Loucy (cell line): ENCODE data around the gene PKD2.

ENCODE experiments used
- H2AFZ ChIP-seq: fragments of 200-600 bp; sonication (generic); 2 replicates; pipeline ENCODE4 v1.6.0; 2016; ENCODE audit warnings: antibody characterized with exemption, mild to moderate bottlenecking, low read length, moderate library complexity
- H3F3A ChIP-seq: fragments of 200-600 bp; 2 replicates; pipeline ENCODE4 v1.6.0; 2016; ENCODE audit warnings: antibody characterized with exemption, low read depth, mild to moderate bottlenecking
- H3K27me3 ChIP-seq: fragments of 200-600 bp; sonication (generic); 2 replicates; pipeline ENCODE4 v1.6.1; 2014; ENCODE audit warnings: low read length, mild to moderate bottlenecking; ENCODE audit not compliant: insufficient read depth, poor library complexity, severe bottlenecking
- H3K36me3 ChIP-seq: fragments of 200-600 bp; sonication (generic); 2 replicates; pipeline ENCODE4 v1.6.1; 2016; ENCODE audit warnings: low read length; ENCODE audit not compliant: insufficient read depth
- H3K4me1 ChIP-seq: fragments of 200-600 bp; sonication (generic); 2 replicates; pipeline ENCODE4 v1.5.1; 2014; ENCODE audit warnings: low read length, mild to moderate bottlenecking; ENCODE audit not compliant: insufficient read depth, poor library complexity, severe bottlenecking
- H3K4me2 ChIP-seq: fragments of 200-600 bp; sonication (generic); 2 replicates; pipeline ENCODE4 v1.6.0; 2014; ENCODE audit warnings: antibody characterized with exemption, low read length, low read depth, mild to moderate bottlenecking; ENCODE audit not compliant: poor library complexity, severe bottlenecking
- H3K4me3 ChIP-seq: fragments of 200-600 bp; sonication (generic); 2 replicates; pipeline ENCODE4 v1.5.1; 2014; ENCODE audit warnings: low read length, mild to moderate bottlenecking, mixed read lengths; ENCODE audit not compliant: poor library complexity, severe bottlenecking
- H3K79me2 ChIP-seq: fragments of 200-600 bp; sonication (generic); 2 replicates; pipeline ENCODE4 v1.6.1; 2014; ENCODE audit warnings: low read length; ENCODE audit not compliant: insufficient read depth
- H3K9ac ChIP-seq: fragments of 200-600 bp; sonication (generic); 2 replicates; pipeline ENCODE4 v1.6.0; 2014; ENCODE audit warnings: mild to moderate bottlenecking, low read depth, low read length, moderate library complexity; ENCODE audit not compliant: poor library complexity, severe bottlenecking
- H3K9me2 ChIP-seq: fragments of 200-600 bp; sonication (generic); replicated peaks from 2 replicates; pipeline ENCODE4 v1.6.1; 2016; ENCODE audit warnings: low read depth, low read length, mixed read lengths
- H3K9me3 ChIP-seq: fragments of 200-600 bp; sonication (generic); 2 replicates; pipeline ENCODE4 v1.6.1; 2014; ENCODE audit warnings: mild to moderate bottlenecking, antibody characterized with exemption, low read length, low read depth; ENCODE audit not compliant: insufficient read depth
- H4K20me1 ChIP-seq: fragments of 200-600 bp; sonication (generic); 2 replicates; pipeline ENCODE4 v1.6.0; 2014; ENCODE audit warnings: antibody characterized with exemption, low read length, mild to moderate bottlenecking; ENCODE audit not compliant: insufficient read depth, poor library complexity, severe bottlenecking
- EZH2phosphoT487 ChIP-seq: fragments of 200-600 bp; IDR thresholded peaks from 2 replicates; pipeline ENCODE4 v1.6.1; 2018; ENCODE audit warnings: antibody characterized with exemption, mild to moderate bottlenecking, moderate library complexity, borderline replicate concordance
- TF ChIP-seq, protein P1 (sequence below): fragments of 200-600 bp; sonication (generic); conservative IDR thresholded peaks from 2 replicates; pipeline ENCODE4 v1.5.1; 2014; ENCODE audit warnings: mild to moderate bottlenecking, antibody characterized with exemption, low read length

The PKD2 gene

DNA sequence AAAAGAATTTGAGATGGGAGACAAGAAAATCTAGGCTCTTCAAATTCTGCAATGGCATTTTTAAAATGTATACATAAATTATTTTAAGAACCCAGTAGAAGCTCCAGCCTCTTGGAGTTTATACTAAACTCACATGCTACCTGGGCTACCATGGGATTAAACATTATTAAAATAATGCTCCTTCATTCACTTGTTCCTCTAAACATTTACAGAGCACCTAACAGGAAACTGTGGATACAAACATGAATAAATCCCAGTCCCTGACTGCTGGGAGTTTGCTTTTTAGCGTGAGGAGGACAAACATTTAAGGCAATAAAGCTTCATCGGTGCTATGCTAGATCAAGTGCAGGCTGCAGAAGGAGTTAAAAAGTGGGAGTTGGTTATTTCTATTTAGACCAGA lies 37.3 kb upstream of the PKD2 start:
- Histone ChIP-seq H3K27me3 (no peaks in the 10 kb centered on the region), H4K20me1 (no peaks in the 10 kb centered on the region), H3F3A (0 out of 2 replicates have a peak, but pooled peaks cover 2% of the 10 kb centered on the region), H3K4me2 (no peak overlapping the region), H3K4me1 (peaks cover 18% of the 10 kb centered on the region), H3K9ac (no peak overlapping the region), H3K9me3 (no peaks in the 10 kb centered on the region), H3K4me3 (no peak overlapping the region), H2AFZ (no peak overlapping the region), H3K9me2 (no peaks in the 10 kb centered on the region), H3K36me3 (no peaks in the 10 kb centered on the region), H3K79me2 (no peaks in the 10 kb centered on the region)
- TF ChIP-seq EZH2phosphoT487: no peak
- TF ChIP-seq, protein P1, sequence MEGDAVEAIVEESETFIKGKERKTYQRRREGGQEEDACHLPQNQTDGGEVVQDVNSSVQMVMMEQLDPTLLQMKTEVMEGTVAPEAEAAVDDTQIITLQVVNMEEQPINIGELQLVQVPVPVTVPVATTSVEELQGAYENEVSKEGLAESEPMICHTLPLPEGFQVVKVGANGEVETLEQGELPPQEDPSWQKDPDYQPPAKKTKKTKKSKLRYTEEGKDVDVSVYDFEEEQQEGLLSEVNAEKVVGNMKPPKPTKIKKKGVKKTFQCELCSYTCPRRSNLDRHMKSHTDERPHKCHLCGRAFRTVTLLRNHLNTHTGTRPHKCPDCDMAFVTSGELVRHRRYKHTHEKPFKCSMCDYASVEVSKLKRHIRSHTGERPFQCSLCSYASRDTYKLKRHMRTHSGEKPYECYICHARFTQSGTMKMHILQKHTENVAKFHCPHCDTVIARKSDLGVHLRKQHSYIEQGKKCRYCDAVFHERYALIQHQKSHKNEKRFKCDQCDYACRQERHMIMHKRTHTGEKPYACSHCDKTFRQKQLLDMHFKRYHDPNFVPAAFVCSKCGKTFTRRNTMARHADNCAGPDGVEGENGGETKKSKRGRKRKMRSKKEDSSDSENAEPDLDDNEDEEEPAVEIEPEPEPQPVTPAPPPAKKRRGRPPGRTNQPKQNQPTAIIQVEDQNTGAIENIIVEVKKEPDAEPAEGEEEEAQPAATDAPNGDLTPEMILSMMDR: no peak

DNA sequence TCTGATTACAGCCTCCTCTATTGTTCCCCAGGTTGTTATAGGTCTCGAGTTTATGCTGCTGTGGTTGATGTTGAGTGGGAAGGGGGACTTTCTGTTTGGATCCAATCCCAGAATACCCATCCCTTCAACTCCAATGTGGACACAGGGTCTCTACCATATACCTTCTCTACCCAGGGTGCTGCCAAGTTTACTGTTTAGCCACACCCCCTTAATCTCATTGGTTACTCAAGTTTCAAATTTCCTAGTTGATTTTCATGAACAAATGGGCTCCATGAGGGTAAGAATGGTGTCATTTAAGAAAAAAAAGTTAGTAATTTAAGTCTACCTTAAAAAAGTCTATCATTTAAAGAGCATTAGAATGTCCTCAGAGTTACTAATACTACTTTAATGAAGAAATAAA lies 35.6 kb upstream of the PKD2 start:
- Histone ChIP-seq H3K27me3 (no peaks in the 10 kb centered on the region), H3K9me2 (no peaks in the 10 kb centered on the region), H3K9ac (no peak overlapping the region), H3K79me2 (no peaks in the 10 kb centered on the region), H3K4me2 (peak overlapping the region; percentile 28), H4K20me1 (no peaks in the 10 kb centered on the region), H3K9me3 (no peaks in the 10 kb centered on the region), H2AFZ (peak overlapping the region; percentile 67), H3K4me1 (peaks cover 24% of the 10 kb centered on the region), H3F3A (0 out of 2 replicates have a peak, but pooled peaks cover 2% of the 10 kb centered on the region), H3K36me3 (no peaks in the 10 kb centered on the region), H3K4me3 (no peak overlapping the region)
- no peak for TF ChIP-seq EZH2phosphoT487
- TF ChIP-seq, protein P1: no peak

DNA sequence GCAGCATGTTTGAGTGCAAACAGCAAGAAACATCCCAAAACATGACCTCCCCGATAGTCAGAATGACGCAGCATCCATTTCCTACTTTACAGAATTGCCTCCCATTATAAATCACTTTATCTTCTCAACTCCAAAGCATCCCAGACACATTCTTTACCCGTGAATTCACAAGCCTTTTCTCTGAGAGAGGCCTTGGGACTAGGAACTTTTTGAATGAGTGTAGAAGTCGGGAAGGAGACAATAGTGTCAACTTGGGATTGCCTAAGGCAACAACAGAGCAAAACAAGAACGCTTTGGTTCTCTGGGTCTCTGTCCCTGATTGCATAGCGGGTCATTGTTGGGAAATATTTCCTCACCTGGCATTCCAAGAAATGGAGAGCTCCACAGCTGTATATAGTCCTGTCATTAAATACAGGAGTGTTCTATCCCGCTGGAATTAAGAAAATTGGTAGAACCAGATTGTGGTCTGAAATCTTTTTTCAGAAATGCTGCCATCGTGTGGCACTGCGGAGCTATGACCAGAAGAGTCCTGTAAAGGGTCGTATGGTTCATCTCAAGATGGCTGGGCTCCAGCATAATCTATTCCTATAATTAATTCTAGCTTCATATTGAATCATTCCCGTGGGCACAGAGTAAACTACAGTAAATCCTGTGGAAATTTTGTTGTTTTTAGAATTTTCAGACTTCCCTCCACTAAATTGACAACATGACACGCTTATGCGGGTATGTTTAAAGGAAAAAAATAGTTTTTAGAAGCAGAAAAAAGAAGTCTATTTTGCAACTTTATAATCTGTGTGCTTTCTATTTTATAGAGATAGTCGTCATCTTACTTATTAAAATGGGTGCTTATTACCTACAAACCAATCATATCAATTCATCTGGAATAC lies 33.9 kb upstream of the PKD2 start:
- no peaks in the 10 kb centered on the region for H3K79me2 ChIP-seq
- H3F3A ChIP-seq: 0 out of 2 replicates have a peak, but pooled peaks cover 2% of the 10 kb centered on the region
- no peaks in the 10 kb centered on the region for H3K36me3 ChIP-seq
- TF ChIP-seq EZH2phosphoT487: no peak
- TF ChIP-seq, protein P1: peak; percentile 87
- H2AFZ ChIP-seq: peak overlapping the region; percentile 25; the same call in 1 of the 2 replicates
- no peak overlapping the region for H3K4me3 ChIP-seq
- no peaks in the 10 kb centered on the region for H3K27me3 ChIP-seq
- no peaks in the 10 kb centered on the region for H3K9me3 ChIP-seq
- no peaks in the 10 kb centered on the region for H4K20me1 ChIP-seq
- H3K4me1 ChIP-seq: peaks cover 24% of the 10 kb centered on the region
- H3K9me2 ChIP-seq: no peaks in the 10 kb centered on the region
- H3K4me2 ChIP-seq: peak overlapping the region; percentile 6
- no peak overlapping the region for H3K9ac ChIP-seq
